IMR-90 (cell line): ENCODE data around the gene HOXB2. TPM values are rescaled to one million over a fixed set of nuclear protein-coding genes. Genes with fewer than 3 reads are reported as not detected.

Source experiments
- ATAC-seq: fragments of 200-7000 bp; cut with Tn5 transposase; 2 replicates; pipeline ENCODE4 v1.9.1; 2020; ENCODE audit warnings: low read depth, mild to moderate bottlenecking, moderate library complexity
- BruUV-seq: library from RNA; stranded (reverse); fragments of 400-500 nt; replicated peaks from 2 replicates; lab custom pipeline; 2021; lab: Mats Ljungman, UMichigan
- CTCF ChIA-PET: fragments of 300-600 bp; formaldehyde crosslinking; extraction: SDS; loops from one replicate; lab custom pipeline; 2021; ENCODE audit warnings: antibody characterized with exemption; lab: Yijun Ruan, JAX
- POLR2A ChIA-PET: fragments of 300-600 bp; sonication (Branson Sonifier 250); formaldehyde crosslinking; loops from one replicate; lab custom pipeline; 2022; ENCODE audit warnings: antibody characterized with exemption; ENCODE audit not compliant: unreplicated experiment; lab: Charles Lee
- DNase-seq: peaks from one replicate; pipeline ENCODE4 v3.0.0; 2013
- H2AFZ ChIP-seq: replicated peaks from 2 replicates; pipeline ENCODE3; 2013; ENCODE audit warnings: low read length, mild to moderate bottlenecking; ENCODE audit not compliant: poor library complexity
- H2AK5ac ChIP-seq: 2 replicates; pipeline ENCODE4 v1.6.1; 2013; ENCODE audit warnings: low read depth, low read length, inconsistent platforms
- H2AK9ac ChIP-seq: replicated peaks from 2 replicates; pipeline ENCODE3; 2013; ENCODE audit warnings: mild to moderate bottlenecking, low read depth, low read length, moderate library complexity; ENCODE audit not compliant: poor library complexity
- H2BK120ac ChIP-seq: 2 replicates; pipeline ENCODE4 v1.6.1; 2013; ENCODE audit warnings: low read depth, low read length, inconsistent platforms
- H2BK15ac ChIP-seq: 3 replicates; pipeline ENCODE4 v1.6.1; 2013; ENCODE audit warnings: low read depth, low read length, inconsistent platforms
- H2BK20ac ChIP-seq: 2 replicates; pipeline ENCODE4 v1.6.1; 2013; ENCODE audit warnings: low read depth, mild to moderate bottlenecking, inconsistent platforms, low read length, moderate library complexity
- H2BK5ac ChIP-seq: 2 replicates; pipeline ENCODE4 v1.6.1; 2013; ENCODE audit warnings: mild to moderate bottlenecking, low read depth, low read length, inconsistent platforms; ENCODE audit not compliant: poor library complexity, severe bottlenecking
- H3K14ac ChIP-seq: replicated peaks from 2 replicates; pipeline ENCODE4 v1.6.1; 2013; ENCODE audit warnings: low read depth, low read length, inconsistent platforms
- H3K18ac ChIP-seq: 2 replicates; pipeline ENCODE4 v1.6.1; 2013; ENCODE audit warnings: low read depth, low read length, control low read depth
- H3K23ac ChIP-seq: 2 replicates; pipeline ENCODE4 v1.6.1; 2013; ENCODE audit warnings: low read depth, low read length, inconsistent platforms
- H3K27ac ChIP-seq: 2 replicates; pipeline ENCODE4 v1.5.1; 2013; ENCODE audit warnings: mild to moderate bottlenecking, control low read depth, low read length; ENCODE audit not compliant: insufficient read depth
- H3K27me3 ChIP-seq: 2 replicates; pipeline ENCODE4 v1.6.1; 2013; ENCODE audit warnings: low read length; ENCODE audit not compliant: control insufficient read depth, insufficient read depth
- H3K36me3 ChIP-seq: 2 replicates; pipeline ENCODE4 v1.6.1; 2013; ENCODE audit warnings: low read length, mixed read lengths; ENCODE audit not compliant: control insufficient read depth, insufficient read depth
- H3K4ac ChIP-seq: 2 replicates; pipeline ENCODE4 v1.6.1; 2013; ENCODE audit warnings: low read depth, low read length, inconsistent platforms
- H3K4me1 ChIP-seq: 2 replicates; pipeline ENCODE4 v1.6.1; 2013; ENCODE audit warnings: low read length, mixed read lengths; ENCODE audit not compliant: control insufficient read depth, insufficient read depth
- H3K4me2 ChIP-seq: 2 replicates; pipeline ENCODE4 v1.6.1; 2013; ENCODE audit warnings: low read depth, mild to moderate bottlenecking, control low read depth, low read length, moderate library complexity
- H3K4me3 ChIP-seq: 2 replicates; pipeline ENCODE4 v1.5.1; 2013; ENCODE audit warnings: low read depth, mild to moderate bottlenecking, control low read depth, low read length, moderate library complexity; ENCODE audit not compliant: insufficient read depth
- H3K56ac ChIP-seq: 2 replicates; pipeline ENCODE4 v1.6.1; 2013; ENCODE audit warnings: low read length, inconsistent platforms; ENCODE audit not compliant: insufficient read depth; ENCODE audit errors: extremely low read depth
- H3K79me1 ChIP-seq, 2 experiments: 2 replicates each; pipeline ENCODE4 v1.6.1; 2013; ENCODE audit warnings: low read length in 2 of 2, inconsistent platforms in 1 of 2, low read depth in 1 of 2
- H3K9ac ChIP-seq: 2 replicates; pipeline ENCODE4 v1.6.1; 2013; ENCODE audit warnings: low read depth, low read length, control low read depth
- H3K9me1 ChIP-seq: 2 replicates; pipeline ENCODE4 v1.6.1; 2013; ENCODE audit warnings: low read length, inconsistent platforms; ENCODE audit not compliant: insufficient read depth
- H3K9me3 ChIP-seq: 2 replicates; pipeline ENCODE4 v1.6.1; 2013; ENCODE audit warnings: low read length; ENCODE audit not compliant: control insufficient read depth, insufficient read depth
- H4K20me1 ChIP-seq: 2 replicates; pipeline ENCODE4 v1.6.1; 2013; ENCODE audit warnings: low read length, inconsistent platforms; ENCODE audit not compliant: insufficient read depth
- H4K5ac ChIP-seq: 2 replicates; pipeline ENCODE4 v1.6.1; 2013; ENCODE audit warnings: mild to moderate bottlenecking, low read depth, low read length, control low read depth
- H4K8ac ChIP-seq, 2 experiments: 2 replicates each; pipeline ENCODE4 v1.6.1; 2013; ENCODE audit warnings: low read depth in 2 of 2, low read length in 2 of 2, control low read depth in 1 of 2, inconsistent platforms in 1 of 2
- H4K91ac ChIP-seq: 2 replicates; pipeline ENCODE4 v1.6.1; 2013; ENCODE audit warnings: low read depth, low read length, inconsistent platforms; ENCODE audit not compliant: insufficient read depth
- BHLHE40 ChIP-seq: fragments of 150-350 bp; IDR thresholded peaks from 2 replicates; pipeline ENCODE4 v1.6.1; 2016; ENCODE audit warnings: mild to moderate bottlenecking, low read depth, low read length
- CEBPB ChIP-seq: IDR thresholded peaks from 2 replicates; pipeline ENCODE4 v1.6.1; 2012; ENCODE audit warnings: low read depth, low read length, improper control_type of control experiment
- CHD1 ChIP-seq: IDR thresholded peaks from 2 replicates; pipeline ENCODE4 v1.6.1; 2012; ENCODE audit warnings: low read depth, low read length, improper control_type of control experiment
- MAFK ChIP-seq: IDR thresholded peaks from 2 replicates; pipeline ENCODE4 v1.6.1; 2012; ENCODE audit warnings: low read depth, low read length, improper control_type of control experiment
- RAD21 ChIP-seq: IDR thresholded peaks from 2 replicates; pipeline ENCODE4 v1.6.1; 2012; ENCODE audit warnings: low read length, improper control_type of control experiment
- RCOR1 ChIP-seq: IDR thresholded peaks from 2 replicates; pipeline ENCODE4 v1.6.1; 2012; ENCODE audit warnings: mild to moderate bottlenecking, low read length, improper control_type of control experiment; ENCODE audit not compliant: insufficient replicate concordance
- WGBS, 2 experiments: methylation state at CpG; one replicate each; pipeline versions ENCODE4 v1.1.5 to v1.1.7; 2013; ENCODE audit warnings: missing lambda C conversion rate in 2 of 2; ENCODE audit not compliant: insufficient read length in 1 of 2; ENCODE audit errors: extremely low coverage in 2 of 2; 5-methylcytosine and 5-hydroxymethylcytosine counted together
- dilution Hi-C: fragments of 300-500 bp; cut with HindIII; formaldehyde crosslinking; loops from one replicate; pipeline ENCODE4 v1.14.3; 2018; ENCODE audit warnings: low sequenced_read_pairs; ENCODE audit not compliant: unreplicated experiment
- in situ Hi-C: fragments of 300-500 bp; cut with MboI; formaldehyde crosslinking; loops from 3 replicates; pipeline ENCODE4 v1.14.3; 2019; ENCODE audit warnings: low sequenced_read_pairs, inconsistent platforms, mixed read lengths
- intact Hi-C: fragments of 100-400 bp; cut with micrococcal nuclease; formaldehyde crosslinking; loops from 2 replicates; pipeline ENCODE4 v1.10.0; 2022
- polyA plus RNA-seq, 3 experiments: library from polyadenylated mRNA; depleted of rRNA; stranded (reverse); fragments of >200 nt; gene quantifications; 2 replicates each; pipeline ENCODE4 v1.2.3, GENCODE V29; 2012; ENCODE audit warnings: low replicate concordance in 1 of 3
- total RNA-seq: library from RNA; depleted of rRNA; stranded (reverse); fragments of >200 nt; gene quantifications from 2 replicates; pipeline ENCODE4 v1.2.3, GENCODE V29; 2012
- TF ChIP-seq, protein P1 (sequence below): conservative IDR thresholded peaks from 2 replicates; pipeline ENCODE4 v1.5.1; 2012; ENCODE audit warnings: mild to moderate bottlenecking, low read depth, low read length, improper control_type of control experiment

Gene HOXB2
- total and polyA plus RNA-seq, 2 of the 4 experiments (the other 2 are of a cell fraction): 2.7 to 29.9 TPM

DNA sequence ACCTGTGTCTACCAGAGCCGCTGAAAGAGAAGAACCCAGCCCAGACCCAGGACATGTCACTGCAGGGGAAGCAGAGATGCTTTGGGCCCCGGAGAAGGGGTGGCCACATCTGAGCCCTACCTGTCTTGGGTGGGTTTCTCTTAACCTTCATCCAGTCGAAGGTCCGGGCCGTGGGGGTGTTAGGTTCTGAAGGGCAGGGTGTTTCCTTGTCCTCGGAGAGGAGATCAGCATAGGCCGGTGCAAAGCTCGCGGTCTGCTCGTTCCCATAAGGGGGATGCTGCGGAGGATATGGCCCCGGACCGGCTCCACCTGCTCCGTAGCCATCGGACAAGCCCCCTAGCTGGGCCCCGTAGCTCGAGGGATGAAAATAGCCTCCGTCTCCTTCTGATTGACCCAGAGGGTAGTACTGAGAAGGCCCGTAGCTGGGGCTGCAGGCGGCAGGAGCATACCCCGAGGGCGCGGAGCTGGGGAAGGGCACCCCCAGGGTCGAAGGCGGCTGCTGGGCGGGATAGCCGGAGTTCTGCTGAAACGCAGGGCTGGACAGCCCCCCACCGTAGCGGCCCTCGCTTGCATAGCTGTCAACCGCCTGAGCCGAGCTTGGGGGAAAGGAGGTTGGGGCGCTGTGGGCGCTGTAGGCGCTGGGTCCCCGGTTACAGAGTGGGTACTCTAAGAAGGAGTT is 14.6 kb downstream of the HOXB2 start:
- no peak overlapping the region for H2BK120ac ChIP-seq
- H2AFZ ChIP-seq: no peak overlapping the region
- no peak overlapping the region for H3K14ac ChIP-seq
- BruUV-seq: no TSS peak
- no peak overlapping the region for H2BK15ac ChIP-seq
- no peak overlapping the region for H3K4ac ChIP-seq
- dilution Hi-C loops (no loop called here), in situ Hi-C loops (no loop called here), intact Hi-C loops (no loop called here)
- no peaks in the 10 kb centered on the region for H4K20me1 ChIP-seq
- H2BK20ac ChIP-seq: no peak overlapping the region
- peak overlapping the region; percentile 16; the same call in 1 of the 2 replicates for H2AK5ac ChIP-seq
- H3K4me3 ChIP-seq: no peak overlapping the region
- no peaks in the 10 kb centered on the region for H3K9me3 ChIP-seq
- H3K18ac ChIP-seq: no peak overlapping the region
- no peaks in the 10 kb centered on the region for H3K4me1 ChIP-seq
- no peak overlapping the region for H4K5ac ChIP-seq
- no peaks in the 10 kb centered on the region for H3K36me3 ChIP-seq
- ATAC-seq (no peak), DNase-seq (no peak)
- no peak overlapping the region for H4K91ac ChIP-seq
- H3K79me1 ChIP-seq: no peaks in the 10 kb centered on the region
- H4K8ac ChIP-seq: no peak overlapping the region
- H3K56ac ChIP-seq: no peak overlapping the region
- no peak overlapping the region for H3K23ac ChIP-seq
- POLR2A ChIA-PET: no interaction called here
- H3K27me3 ChIP-seq: peaks cover 17% of the 10 kb centered on the region
- H2BK5ac ChIP-seq: no peak overlapping the region
- no peak overlapping the region for H2AK9ac ChIP-seq
- CTCF ChIA-PET: no interaction called here
- H3K27ac ChIP-seq: no peak overlapping the region
- 86% methylated on average over 17 of the region's 37 CpGs; no CpG with 5 or more reads in 1 of the 2 experiments for WGBS, 2 experiments
- no peak for TF ChIP-seq RAD21
- TF ChIP-seq RCOR1: no peak
- TF ChIP-seq, protein P1, sequence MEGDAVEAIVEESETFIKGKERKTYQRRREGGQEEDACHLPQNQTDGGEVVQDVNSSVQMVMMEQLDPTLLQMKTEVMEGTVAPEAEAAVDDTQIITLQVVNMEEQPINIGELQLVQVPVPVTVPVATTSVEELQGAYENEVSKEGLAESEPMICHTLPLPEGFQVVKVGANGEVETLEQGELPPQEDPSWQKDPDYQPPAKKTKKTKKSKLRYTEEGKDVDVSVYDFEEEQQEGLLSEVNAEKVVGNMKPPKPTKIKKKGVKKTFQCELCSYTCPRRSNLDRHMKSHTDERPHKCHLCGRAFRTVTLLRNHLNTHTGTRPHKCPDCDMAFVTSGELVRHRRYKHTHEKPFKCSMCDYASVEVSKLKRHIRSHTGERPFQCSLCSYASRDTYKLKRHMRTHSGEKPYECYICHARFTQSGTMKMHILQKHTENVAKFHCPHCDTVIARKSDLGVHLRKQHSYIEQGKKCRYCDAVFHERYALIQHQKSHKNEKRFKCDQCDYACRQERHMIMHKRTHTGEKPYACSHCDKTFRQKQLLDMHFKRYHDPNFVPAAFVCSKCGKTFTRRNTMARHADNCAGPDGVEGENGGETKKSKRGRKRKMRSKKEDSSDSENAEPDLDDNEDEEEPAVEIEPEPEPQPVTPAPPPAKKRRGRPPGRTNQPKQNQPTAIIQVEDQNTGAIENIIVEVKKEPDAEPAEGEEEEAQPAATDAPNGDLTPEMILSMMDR: no peak
- TF ChIP-seq BHLHE40: no peak
- no peak for TF ChIP-seq MAFK
- no peak for TF ChIP-seq CEBPB
- TF ChIP-seq CHD1: no peak
- H3K4me2 ChIP-seq: no peak overlapping the region
- no peaks in the 10 kb centered on the region for H3K9me1 ChIP-seq
- H3K9ac ChIP-seq: no peak overlapping the region
